ENCODE measurements around the gene KDM1A.

GRCh38 chr1:23101887-23102286 is 82.6 kb downstream of the KDM1A start:
- TF ChIP-seq CTCF (IDR thresholded peaks at IDR 0.05) (no peak), POLR2A (IDR thresholded peaks at IDR 0.05) (no peak), POLR2AphosphoS5 (IDR thresholded peaks at IDR 0.05; ENCODE audit: insufficient read depth in 1 of 2, low read depth in 1 of 2) (no peak)
